DND-41 (cell line): Measurements from ENCODE around the gene BRCC3.

ENCODE experiments used
- CTCF ChIP-seq: IDR thresholded peaks from 2 replicates; pipeline ENCODE4 v1.5.1; 2012; ENCODE audit warnings: borderline replicate concordance, low read length, moderate library complexity, mild to moderate bottlenecking; ENCODE audit not compliant: poor library complexity, severe bottlenecking; ENCODE audit errors: extremely low read depth
- EZH2 ChIP-seq: IDR thresholded peaks from 3 replicates; pipeline ENCODE4 v1.6.1; 2012; ENCODE audit warnings: borderline replicate concordance, low read depth, mild to moderate bottlenecking, moderate library complexity, low read length, inconsistent platforms; ENCODE audit not compliant: severe bottlenecking

DNA sequence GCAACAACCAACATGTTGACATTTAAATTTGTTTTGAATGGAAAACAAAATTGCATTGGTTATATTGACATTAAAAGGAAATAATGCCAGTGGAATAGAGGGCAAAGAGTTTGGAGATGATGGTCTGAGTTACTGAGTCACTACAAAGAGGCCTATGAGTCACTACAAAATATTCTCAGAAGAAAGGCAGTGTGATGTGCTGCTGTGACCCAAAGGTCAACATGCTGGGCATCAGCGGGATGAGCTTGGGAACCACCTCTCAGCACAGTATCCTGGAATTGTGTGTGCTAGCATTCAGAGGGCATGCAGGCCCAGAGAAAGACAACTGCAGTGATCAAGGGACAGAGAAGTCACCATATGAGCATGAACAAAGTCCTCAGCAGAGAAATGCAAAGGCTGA lies 3.1 kb upstream of the BRCC3 start:
- no peak for TF ChIP-seq EZH2
- TF ChIP-seq CTCF = no peak
